ENCODE results near the gene MEI1.

GRCh38 chr22:41805639-41806038 is 106.3 kb downstream of the MEI1 start:
- TF ChIP-seq CTCF (conservative IDR thresholded peaks at IDR 0.05) (no peak), EZH2 (IDR thresholded peaks at IDR 0.05; ENCODE audit: low read depth) (no peak)
